ENCODE results near the gene KCNK6.

The KCNK6 gene

DNA sequence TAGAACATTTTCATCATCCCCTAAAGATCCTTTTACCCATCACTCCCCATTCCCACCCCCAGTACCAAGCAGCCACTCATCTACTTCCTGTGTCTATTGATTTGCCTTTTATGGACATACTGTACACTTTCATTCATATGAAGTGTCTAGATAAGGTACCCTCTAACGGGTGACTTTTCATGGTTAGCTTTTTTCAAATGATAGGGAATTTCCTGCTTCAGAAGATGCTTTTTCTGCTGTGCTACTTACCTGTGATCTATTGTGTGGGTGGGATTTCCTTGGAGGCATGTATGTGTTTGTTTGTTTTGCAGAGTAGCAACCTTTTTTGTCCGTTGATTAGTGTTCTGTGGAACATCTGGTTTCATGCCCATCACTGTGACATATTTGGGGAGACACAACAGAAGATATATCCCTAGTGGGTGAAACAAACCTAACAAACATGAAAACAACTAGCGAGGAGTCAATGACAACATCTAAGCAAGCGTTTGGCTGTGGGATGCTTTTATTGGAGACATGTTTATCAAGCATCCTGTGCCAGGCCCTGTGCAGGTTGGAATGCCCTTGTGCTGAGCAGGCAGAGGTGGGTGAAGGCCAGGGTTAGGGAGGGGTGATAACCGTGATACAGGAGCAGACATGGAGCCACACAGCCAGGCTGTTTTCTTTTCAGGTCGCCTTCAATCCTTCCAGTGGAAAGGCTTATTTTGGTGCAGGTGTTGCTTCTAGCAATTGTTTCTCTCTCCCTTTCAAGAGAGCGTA lies 37.7 kb upstream of the KCNK6 start:
- Histone ChIP-seq H3K4me1 (ENCODE audit: control insufficient read depth, insufficient read depth, low read length) (no peaks in the 10 kb centered on the region), H3K27me3 (ENCODE audit: control insufficient read depth, insufficient read depth, low read length) (no peaks in the 10 kb centered on the region), H3K36me3 (ENCODE audit: control insufficient read depth, insufficient read depth, low read length) (peaks cover 4% of the 10 kb centered on the region; the same call in 1 of the 2 replicates), H3K9me3 (ENCODE audit: control insufficient read depth, insufficient read depth, low read length) (no peaks in the 10 kb centered on the region), H3K27ac (ENCODE audit: low read length) (no peak overlapping the region), H3K4me3 (ENCODE audit: low read length) (no peak overlapping the region)
- DNase-seq (ENCODE audit: low read depth, low spot score): no peak
- WGBS (ENCODE audit: insufficient coverage, insufficient read length): no CpG with 5 or more reads among the region's 7 CpGs

DNA sequence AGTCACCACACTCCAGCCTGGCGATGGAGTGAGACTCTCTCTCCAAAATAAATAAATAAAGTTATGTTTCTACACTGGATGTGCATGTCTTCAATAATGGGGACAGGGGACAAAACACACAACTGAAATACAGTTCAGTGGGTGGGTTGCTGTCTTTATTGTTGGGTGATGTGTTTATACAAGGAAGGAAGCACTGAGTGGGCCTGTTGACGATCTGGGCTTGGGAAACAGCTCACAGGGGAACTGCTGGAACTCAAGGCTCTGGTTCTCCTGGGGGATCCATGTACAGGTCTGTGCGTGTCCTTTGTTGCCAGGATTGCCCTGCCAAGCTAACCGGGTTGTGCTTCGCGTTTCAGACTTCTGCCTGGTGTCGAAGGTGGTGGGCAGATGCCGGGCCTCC lies 36.4 kb upstream of the KCNK6 start:
- Histone ChIP-seq H3K9me3 (ENCODE audit: control insufficient read depth, insufficient read depth, low read length) (no peaks in the 10 kb centered on the region), H3K27ac (ENCODE audit: low read length) (no peak overlapping the region), H3K4me3 (ENCODE audit: low read length) (no peak overlapping the region), H3K4me1 (ENCODE audit: control insufficient read depth, insufficient read depth, low read length) (no peaks in the 10 kb centered on the region), H3K27me3 (ENCODE audit: control insufficient read depth, insufficient read depth, low read length) (no peaks in the 10 kb centered on the region), H3K36me3 (ENCODE audit: control insufficient read depth, insufficient read depth, low read length) (peaks cover 4% of the 10 kb centered on the region; the same call in 1 of the 2 replicates)
- WGBS (ENCODE audit: insufficient coverage, insufficient read length): no CpG with 5 or more reads among the region's 8 CpGs
- no peak for DNase-seq (ENCODE audit: low read depth, low spot score)

DNA sequence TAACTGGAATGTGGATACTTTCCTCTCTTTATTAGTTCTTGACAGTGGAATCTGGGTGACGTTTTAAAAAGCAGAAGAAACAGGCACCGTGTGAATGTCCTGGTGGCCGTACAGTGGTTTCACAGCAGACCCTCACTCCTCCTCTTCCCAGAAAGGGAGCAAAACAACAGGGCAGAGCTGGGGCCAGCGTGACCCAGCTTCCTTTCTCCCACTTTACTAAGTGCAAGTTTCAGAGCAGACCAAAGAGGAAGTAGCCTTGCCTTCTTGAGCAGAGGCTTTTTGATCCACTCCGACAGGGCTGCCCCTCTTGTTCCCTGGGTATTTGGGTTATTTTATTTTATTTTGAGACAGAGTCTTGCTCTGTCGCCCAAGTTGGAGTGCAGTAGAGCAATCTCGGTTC lies 35.2 kb upstream of the KCNK6 start:
- no CpG with 5 or more reads among the region's 7 CpGs for WGBS (ENCODE audit: insufficient coverage, insufficient read length)
- DNase-seq (ENCODE audit: low read depth, low spot score): no peak
- H3K36me3 ChIP-seq (ENCODE audit: control insufficient read depth, insufficient read depth, low read length): peaks cover 9% of the 10 kb centered on the region

DNA sequence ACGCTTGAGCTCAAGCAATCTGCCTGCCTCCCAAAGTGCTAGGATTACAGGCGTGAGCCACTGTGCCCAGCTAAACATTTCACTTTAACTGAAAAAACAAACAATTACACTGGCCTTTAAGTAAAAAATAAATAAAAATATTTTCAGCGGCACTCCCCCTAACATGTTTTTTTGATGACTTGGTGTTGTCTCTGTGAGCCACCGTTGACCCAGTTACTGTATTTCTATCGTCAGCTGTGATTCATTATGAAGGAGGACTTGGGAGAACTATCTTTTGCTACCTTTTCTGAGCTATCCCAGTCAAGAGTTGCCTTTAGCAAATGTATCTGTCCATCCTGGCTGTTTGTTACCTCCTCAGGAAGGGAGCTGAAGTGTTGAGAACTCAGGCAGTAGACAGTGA lies 34.1 kb upstream of the KCNK6 start:
- no peaks in the 10 kb centered on the region for H3K27me3 ChIP-seq (ENCODE audit: control insufficient read depth, insufficient read depth, low read length)
- H3K9me3 ChIP-seq (ENCODE audit: control insufficient read depth, insufficient read depth, low read length): no peaks in the 10 kb centered on the region
- H3K27ac ChIP-seq (ENCODE audit: low read length): no peak overlapping the region
- H3K36me3 ChIP-seq (ENCODE audit: control insufficient read depth, insufficient read depth, low read length): peaks cover 15% of the 10 kb centered on the region
- no peaks in the 10 kb centered on the region for H3K4me1 ChIP-seq (ENCODE audit: control insufficient read depth, insufficient read depth, low read length)
- no CpG with 5 or more reads among the region's 5 CpGs for WGBS (ENCODE audit: insufficient coverage, insufficient read length)
- DNase-seq (ENCODE audit: low read depth, low spot score): no peak
- H3K4me3 ChIP-seq (ENCODE audit: low read length): no peak overlapping the region

More for the DNA sequence above, 35.2 kb upstream of the KCNK6 start:
- H3K4me3 ChIP-seq (ENCODE audit: low read length): no peak overlapping the region
- H3K4me1 ChIP-seq (ENCODE audit: control insufficient read depth, insufficient read depth, low read length): no peaks in the 10 kb centered on the region
- H3K27me3 ChIP-seq (ENCODE audit: control insufficient read depth, insufficient read depth, low read length): no peaks in the 10 kb centered on the region
- no peaks in the 10 kb centered on the region for H3K9me3 ChIP-seq (ENCODE audit: control insufficient read depth, insufficient read depth, low read length)
- H3K27ac ChIP-seq (ENCODE audit: low read length): no peak overlapping the region

DNA sequence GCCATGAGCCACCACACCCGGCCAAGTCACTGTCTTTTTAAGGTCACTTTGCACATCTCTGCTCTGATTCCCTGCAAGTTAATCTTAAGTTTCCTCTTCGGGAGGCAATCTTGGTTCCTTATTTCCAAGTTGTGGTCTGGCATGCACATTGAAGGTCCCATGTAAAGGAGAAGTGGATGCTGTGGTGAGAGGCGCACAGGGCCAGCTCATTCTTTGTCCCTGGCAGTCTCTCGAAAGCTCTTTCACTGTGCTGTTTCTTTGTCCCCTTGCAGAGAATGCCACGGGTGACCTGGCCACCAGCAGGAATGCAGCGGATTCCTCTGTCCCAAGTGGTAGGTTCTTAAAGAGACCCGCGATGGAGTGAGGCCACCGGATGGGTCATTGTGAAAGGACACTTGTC lies 32.0 kb upstream of the KCNK6 start:
- Histone ChIP-seq H3K36me3 (ENCODE audit: control insufficient read depth, insufficient read depth, low read length) (peaks cover 22% of the 10 kb centered on the region), H3K27ac (ENCODE audit: low read length) (no peak overlapping the region), H3K4me3 (ENCODE audit: low read length) (no peak overlapping the region), H3K27me3 (ENCODE audit: control insufficient read depth, insufficient read depth, low read length) (no peaks in the 10 kb centered on the region), H3K4me1 (ENCODE audit: control insufficient read depth, insufficient read depth, low read length) (no peaks in the 10 kb centered on the region), H3K9me3 (ENCODE audit: control insufficient read depth, insufficient read depth, low read length) (no peaks in the 10 kb centered on the region)
- DNase-seq (ENCODE audit: low read depth, low spot score): no peak
- WGBS (ENCODE audit: insufficient coverage, insufficient read length): no CpG with 5 or more reads among the region's 9 CpGs

DNA sequence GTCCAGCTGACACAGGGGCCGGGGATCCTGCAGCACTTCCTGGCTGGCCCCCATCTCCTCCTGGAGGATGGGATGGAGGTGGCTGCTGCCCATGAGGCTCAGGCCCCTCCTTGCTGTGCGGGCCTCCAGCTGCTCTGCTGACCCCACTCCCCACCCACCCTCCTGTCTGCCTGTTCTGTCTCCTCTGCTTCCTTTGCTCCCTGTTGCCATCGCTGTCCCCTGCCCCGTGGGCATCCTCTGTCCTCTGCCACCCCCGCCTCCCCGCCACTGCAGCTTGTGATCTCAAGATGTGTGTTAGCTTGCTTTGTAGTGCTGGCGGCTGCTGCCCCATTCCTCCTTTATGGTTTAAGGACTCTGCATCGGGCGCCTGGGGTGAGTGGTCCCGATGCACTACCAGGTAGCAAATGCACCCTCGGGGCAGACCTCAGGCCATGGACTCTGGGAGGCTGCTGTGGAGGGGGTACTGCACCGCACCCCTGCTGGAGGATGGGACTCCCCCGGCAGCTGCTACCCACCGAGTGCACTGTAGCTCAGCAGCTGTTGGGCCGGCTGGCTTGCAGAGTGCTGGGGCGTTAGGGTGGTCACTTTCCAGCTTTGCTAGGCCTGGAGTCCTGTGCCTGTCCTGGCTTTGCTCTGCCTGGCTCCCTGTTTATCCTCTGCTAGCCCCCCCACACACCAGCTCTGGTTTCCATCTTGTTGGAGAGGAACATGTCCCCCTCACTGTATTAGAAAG lies 31.4 kb upstream of the KCNK6 start:
- Histone ChIP-seq H3K27ac (ENCODE audit: low read length) (no peak overlapping the region), H3K9me3 (ENCODE audit: control insufficient read depth, insufficient read depth, low read length) (no peaks in the 10 kb centered on the region), H3K4me1 (ENCODE audit: control insufficient read depth, insufficient read depth, low read length) (no peaks in the 10 kb centered on the region), H3K27me3 (ENCODE audit: control insufficient read depth, insufficient read depth, low read length) (no peaks in the 10 kb centered on the region), H3K4me3 (ENCODE audit: low read length) (no peak overlapping the region), H3K36me3 (ENCODE audit: control insufficient read depth, insufficient read depth, low read length) (peaks cover 22% of the 10 kb centered on the region)
- no peak for DNase-seq (ENCODE audit: low read depth, low spot score)
- WGBS (ENCODE audit: insufficient coverage, insufficient read length): no CpG with 5 or more reads among the region's 16 CpGs

DNA sequence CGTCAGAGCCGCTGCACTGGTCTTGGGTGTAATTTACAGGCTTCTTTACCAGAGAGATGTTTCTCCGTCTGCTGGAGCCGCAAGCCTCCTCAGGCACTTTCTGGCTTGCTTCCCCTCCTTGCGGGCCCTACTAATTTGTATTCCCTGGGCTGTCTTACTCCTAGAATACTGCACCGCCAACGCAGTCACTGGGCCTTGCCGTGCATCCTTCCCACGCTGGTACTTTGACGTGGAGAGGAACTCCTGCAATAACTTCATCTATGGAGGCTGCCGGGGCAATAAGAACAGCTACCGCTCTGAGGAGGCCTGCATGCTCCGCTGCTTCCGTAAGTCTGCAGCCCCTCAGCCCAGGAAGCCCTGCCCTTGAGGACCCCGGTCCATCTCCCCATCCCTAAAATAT lies 29.7 kb upstream of the KCNK6 start:
- H3K36me3 ChIP-seq (ENCODE audit: control insufficient read depth, insufficient read depth, low read length): peaks cover 22% of the 10 kb centered on the region
- H3K4me1 ChIP-seq (ENCODE audit: control insufficient read depth, insufficient read depth, low read length): no peaks in the 10 kb centered on the region
- DNase-seq (ENCODE audit: low read depth, low spot score): no peak
- no CpG with 5 or more reads among the region's 15 CpGs for WGBS (ENCODE audit: insufficient coverage, insufficient read length)
- no peaks in the 10 kb centered on the region for H3K9me3 ChIP-seq (ENCODE audit: control insufficient read depth, insufficient read depth, low read length)
- no peak overlapping the region for H3K27ac ChIP-seq (ENCODE audit: low read length)
- H3K4me3 ChIP-seq (ENCODE audit: low read length): no peak overlapping the region
- H3K27me3 ChIP-seq (ENCODE audit: control insufficient read depth, insufficient read depth, low read length): no peaks in the 10 kb centered on the region

DNA sequence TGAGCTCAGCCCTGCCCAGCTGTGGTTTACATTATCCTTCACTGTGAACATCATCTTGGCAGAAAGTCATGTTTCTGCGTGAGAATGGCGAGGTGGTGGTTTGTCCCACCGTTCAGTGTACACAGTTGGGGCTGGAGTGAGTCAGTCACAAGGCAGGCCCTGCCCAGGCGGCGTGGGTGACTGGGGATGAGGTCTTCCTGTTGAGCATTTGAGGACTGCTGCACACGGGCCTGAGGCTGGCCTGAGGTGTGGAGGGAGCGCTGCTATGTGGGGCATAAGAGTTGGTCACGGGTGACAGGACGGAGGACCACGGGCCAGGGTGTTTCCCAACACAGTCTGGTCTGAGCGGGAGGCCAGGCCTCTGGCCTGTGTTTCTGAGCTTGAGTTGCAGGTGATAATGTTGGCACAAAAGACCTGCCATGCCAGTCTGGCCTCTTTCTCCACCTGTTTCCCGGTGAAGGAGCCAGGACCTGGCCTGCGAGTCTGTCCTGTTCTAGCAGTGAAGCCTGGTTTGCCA lies 29.0 kb upstream of the KCNK6 start:
- WGBS (ENCODE audit: insufficient coverage, insufficient read length): no CpG with 5 or more reads among the region's 13 CpGs
- Histone ChIP-seq H3K27ac (ENCODE audit: low read length) (no peak overlapping the region), H3K4me3 (ENCODE audit: low read length) (no peak overlapping the region), H3K27me3 (ENCODE audit: control insufficient read depth, insufficient read depth, low read length) (no peaks in the 10 kb centered on the region), H3K36me3 (ENCODE audit: control insufficient read depth, insufficient read depth, low read length) (peaks cover 22% of the 10 kb centered on the region), H3K4me1 (ENCODE audit: control insufficient read depth, insufficient read depth, low read length) (no peaks in the 10 kb centered on the region), H3K9me3 (ENCODE audit: control insufficient read depth, insufficient read depth, low read length) (no peaks in the 10 kb centered on the region)
- no peak for DNase-seq (ENCODE audit: low read depth, low spot score)

DNA sequence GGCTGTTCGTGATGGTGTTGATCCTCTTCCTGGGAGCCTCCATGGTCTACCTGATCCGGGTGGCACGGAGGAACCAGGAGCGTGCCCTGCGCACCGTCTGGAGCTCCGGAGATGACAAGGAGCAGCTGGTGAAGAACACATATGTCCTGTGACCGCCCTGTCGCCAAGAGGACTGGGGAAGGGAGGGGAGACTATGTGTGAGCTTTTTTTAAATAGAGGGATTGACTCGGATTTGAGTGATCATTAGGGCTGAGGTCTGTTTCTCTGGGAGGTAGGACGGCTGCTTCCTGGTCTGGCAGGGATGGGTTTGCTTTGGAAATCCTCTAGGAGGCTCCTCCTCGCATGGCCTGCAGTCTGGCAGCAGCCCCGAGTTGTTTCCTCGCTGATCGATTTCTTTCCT lies 27.8 kb upstream of the KCNK6 start:
- no peak for DNase-seq (ENCODE audit: low read depth, low spot score)
- Histone ChIP-seq H3K4me1 (ENCODE audit: control insufficient read depth, insufficient read depth, low read length) (no peaks in the 10 kb centered on the region), H3K27me3 (ENCODE audit: control insufficient read depth, insufficient read depth, low read length) (no peaks in the 10 kb centered on the region), H3K4me3 (ENCODE audit: low read length) (no peak overlapping the region), H3K9me3 (ENCODE audit: control insufficient read depth, insufficient read depth, low read length) (no peaks in the 10 kb centered on the region), H3K36me3 (ENCODE audit: control insufficient read depth, insufficient read depth, low read length) (peaks cover 22% of the 10 kb centered on the region), H3K27ac (ENCODE audit: low read length) (no peak overlapping the region)
- WGBS (ENCODE audit: insufficient coverage, insufficient read length): no CpG with 5 or more reads among the region's 15 CpGs

DNA sequence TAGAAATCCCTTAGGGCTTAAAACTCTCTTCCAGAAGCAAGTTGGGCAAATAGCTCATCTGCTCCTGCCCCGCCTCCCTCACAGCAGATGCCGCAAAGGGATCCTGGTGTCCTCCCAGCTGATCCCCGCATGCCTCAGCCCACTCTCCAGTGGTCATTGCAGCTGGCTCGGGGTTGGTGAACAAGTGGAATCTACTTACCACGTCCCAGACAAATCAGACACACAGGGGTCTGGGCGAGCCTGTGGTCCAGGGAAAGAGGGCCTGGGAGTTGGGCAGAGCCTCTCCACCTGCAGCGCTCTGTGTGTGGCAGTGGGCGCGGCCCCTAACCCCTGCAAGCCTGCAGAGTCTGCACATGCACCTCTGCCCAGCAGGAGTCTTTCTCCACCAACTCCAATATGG lies 26.4 kb upstream of the KCNK6 start:
- no peaks in the 10 kb centered on the region for H3K27me3 ChIP-seq (ENCODE audit: control insufficient read depth, insufficient read depth, low read length)
- no peaks in the 10 kb centered on the region for H3K9me3 ChIP-seq (ENCODE audit: control insufficient read depth, insufficient read depth, low read length)
- DNase-seq (ENCODE audit: low read depth, low spot score): no peak
- H3K27ac ChIP-seq (ENCODE audit: low read length): no peak overlapping the region
- H3K36me3 ChIP-seq (ENCODE audit: control insufficient read depth, insufficient read depth, low read length): peaks cover 22% of the 10 kb centered on the region
- no CpG with 5 or more reads among the region's 9 CpGs for WGBS (ENCODE audit: insufficient coverage, insufficient read length)
- H3K4me1 ChIP-seq (ENCODE audit: control insufficient read depth, insufficient read depth, low read length): no peaks in the 10 kb centered on the region
- no peak overlapping the region for H3K4me3 ChIP-seq (ENCODE audit: low read length)
